OCI-LY1 (cell line): ENCODE measurements around the gene ATF6B.

ENCODE experiments used
- CTCF ChIP-seq: fragments of 200-600 bp; sonication (generic), shearing (Covaris generic); IDR thresholded peaks from 2 replicates; pipeline ENCODE4 v1.5.1; 2017; ENCODE audit warnings: mild to moderate bottlenecking, antibody characterized with exemption, low read length, moderate library complexity, mixed read lengths
- EZH2 ChIP-seq: fragments of 200-600 bp; sonication (generic), shearing (Covaris generic); IDR thresholded peaks from 2 replicates; pipeline ENCODE4 v1.8.0; 2017; ENCODE audit warnings: borderline replicate concordance, mixed run types, mild to moderate bottlenecking, antibody characterized with exemption, low read length, moderate library complexity, mixed read lengths

GRCh38 chr6:32175711-32176475, 47.8 kb upstream of the ATF6B start, which contains the start of gene AGPAT1:
- no peak for TF ChIP-seq CTCF
- no peak for TF ChIP-seq EZH2
